HG02571 (cell line): ENCODE measurements around the gene DYRK1A.

Experiments used
- ATAC-seq: cut with Tn5 transposase; IDR thresholded peaks from one replicate; pipeline ENCODE4 v1.9.1; 2021; ENCODE audit warnings: mild to moderate bottlenecking, moderate library complexity; ENCODE audit not compliant: unreplicated experiment

DYRK1A gene

GRCh38 chr21:37562920-37563640 is 196.5 kb downstream of the DYRK1A start:
- peak; percentile 14 for ATAC-seq

DNA sequence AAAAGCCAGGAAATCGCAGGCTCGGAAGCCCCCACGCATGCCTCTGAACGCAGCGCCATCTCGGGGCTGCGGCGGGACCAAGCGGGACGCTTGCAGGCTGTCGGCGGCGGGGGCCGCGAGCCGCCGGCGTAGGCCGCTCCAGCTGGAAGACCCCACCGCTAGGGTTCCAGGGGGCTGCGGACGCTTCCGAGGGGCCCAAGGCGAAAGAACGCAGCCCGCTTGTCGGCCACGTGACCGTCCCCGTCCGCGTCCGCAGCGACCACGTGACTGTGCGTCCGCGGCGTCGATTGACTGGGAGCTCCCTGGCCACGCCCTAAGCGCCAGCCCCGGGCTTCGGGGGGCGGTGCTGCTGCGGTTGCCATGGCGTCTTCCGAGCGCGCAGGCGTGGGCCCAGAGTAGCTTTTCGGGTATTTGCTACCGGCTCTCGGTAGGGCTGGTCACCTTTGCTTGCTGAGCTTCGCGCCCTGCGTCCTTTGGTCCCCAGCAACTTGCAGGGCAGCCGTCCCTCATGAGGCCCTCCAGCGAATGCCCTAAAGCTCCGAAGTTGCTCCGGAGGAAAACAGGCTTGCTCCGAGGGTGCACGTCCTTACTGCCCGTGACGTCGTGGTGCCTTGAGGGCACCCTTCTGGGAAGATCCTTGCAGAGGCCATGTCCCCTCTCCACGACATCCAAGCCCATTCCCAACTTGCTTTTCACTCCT is 197.2 kb downstream of the DYRK1A start:
- peak; percentile 89 for ATAC-seq

GRCh38 chr21:37564341-37564923 is 197.9 kb downstream of the DYRK1A start:
- peak; percentile 36 for ATAC-seq

DNA sequence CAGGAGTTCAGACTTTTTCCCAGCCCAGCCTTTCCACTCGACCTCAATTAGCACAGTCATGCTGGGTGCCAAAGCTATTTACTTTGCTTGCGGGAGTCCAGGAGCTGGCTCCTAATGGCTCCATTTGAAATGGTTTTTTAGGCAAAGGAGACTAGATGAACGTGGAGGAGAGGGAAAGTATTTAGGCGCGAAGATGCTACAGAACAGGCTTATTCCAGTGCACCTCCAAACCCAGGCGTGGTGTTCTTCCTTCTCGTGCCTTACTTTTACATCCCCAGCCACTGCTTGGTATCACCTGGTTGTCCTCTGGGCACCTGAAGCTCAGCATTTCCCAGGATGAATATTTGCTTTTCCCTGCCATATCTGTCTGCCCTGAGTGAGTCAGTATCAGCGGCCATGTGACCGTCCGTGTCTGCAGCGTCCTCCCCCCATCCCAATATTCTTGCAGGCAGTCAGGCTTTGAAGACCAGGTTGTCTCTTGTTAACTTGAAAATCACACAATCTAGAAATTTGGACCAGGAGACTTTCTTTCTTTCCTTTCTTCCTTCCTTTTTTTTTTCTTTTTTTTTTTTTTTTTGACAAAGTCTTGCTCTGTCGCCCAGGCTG is 198.5 kb downstream of the DYRK1A start:
- no peak for ATAC-seq

DNA sequence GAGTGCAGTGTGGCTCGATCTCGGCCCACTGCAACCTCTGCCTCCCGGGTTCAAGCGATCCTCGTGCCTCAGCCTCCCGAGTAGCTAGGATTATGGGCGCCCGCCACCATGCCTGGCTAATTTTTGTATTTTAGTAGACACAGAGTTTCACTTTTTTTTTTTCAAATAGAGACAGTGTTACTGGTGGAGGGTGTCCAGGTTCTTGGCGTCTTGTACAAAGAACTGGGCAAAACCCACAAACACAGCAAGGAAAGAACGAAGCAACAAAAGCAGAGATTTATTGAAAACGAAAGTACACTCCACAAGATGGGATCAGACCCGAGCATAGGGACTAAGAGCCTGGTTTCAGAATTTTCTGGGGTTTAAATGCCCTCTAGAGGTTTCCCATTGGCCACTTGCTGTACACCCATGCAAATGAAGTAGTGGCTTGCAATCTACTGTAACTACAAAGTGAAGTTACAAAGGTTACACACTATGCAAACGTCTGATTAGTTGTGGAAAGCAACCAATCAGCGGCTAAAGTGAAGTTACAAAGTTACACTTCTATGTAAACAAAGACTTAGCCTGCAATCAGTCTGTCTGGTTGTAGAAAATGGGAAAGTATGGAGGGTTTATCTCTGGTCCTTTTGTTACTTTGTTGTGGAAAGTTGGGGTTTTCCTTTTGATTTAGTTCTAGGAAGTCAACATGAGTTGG is 199.1 kb downstream of the DYRK1A start:
- ATAC-seq: no peak

- ATAC-seq: no peak
Observed at GRCh38 chr21:37566790-37567615, 200.4 kb downstream of the DYRK1A start.

DNA sequence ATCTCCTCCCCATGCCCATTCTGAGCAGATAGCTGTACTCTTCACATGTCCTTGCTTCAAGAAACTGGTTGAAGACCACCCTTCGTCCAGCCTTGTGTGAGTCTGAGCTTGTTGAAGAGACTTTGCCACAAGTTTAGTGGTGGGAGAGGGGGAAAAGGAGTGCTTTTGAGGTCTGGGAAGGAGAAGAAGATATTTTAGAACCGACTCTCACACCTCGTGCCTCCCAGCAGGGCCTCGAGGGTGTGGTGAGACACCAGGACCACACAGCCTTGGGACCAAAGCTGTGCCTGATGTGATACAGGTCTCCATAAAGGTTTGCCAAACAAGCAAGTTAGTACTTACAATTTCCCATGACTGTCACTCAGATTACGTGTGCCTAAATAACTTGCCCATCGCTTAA is 201.8 kb downstream of the DYRK1A start:
- ATAC-seq: no peak

- no peak for ATAC-seq
Observed at GRCh38 chr21:37568916-37569315, 202.3 kb downstream of the DYRK1A start.

DNA sequence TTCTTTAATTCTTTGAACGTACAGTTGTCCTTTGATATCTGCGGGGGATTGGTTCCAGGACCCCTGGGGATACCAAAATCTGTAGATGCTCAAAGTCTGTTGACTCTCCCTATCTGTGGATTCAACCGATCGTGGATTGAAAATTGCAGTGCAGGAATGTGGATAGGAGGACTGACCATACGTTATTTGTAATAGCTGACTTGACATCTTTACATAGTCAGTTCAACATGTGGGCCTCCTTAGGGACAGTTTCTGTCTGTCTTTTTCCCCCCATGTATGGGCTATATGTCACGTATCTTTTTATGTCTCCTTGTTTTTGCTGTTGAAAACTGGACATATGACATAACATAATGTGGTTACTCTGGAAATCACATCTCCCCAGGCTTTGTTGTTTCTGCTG is 204.9 kb downstream of the DYRK1A start:
- ATAC-seq: no peak

- no peak for ATAC-seq
Observed at GRCh38 chr21:37574316-37574715, 207.7 kb downstream of the DYRK1A start.

DNA sequence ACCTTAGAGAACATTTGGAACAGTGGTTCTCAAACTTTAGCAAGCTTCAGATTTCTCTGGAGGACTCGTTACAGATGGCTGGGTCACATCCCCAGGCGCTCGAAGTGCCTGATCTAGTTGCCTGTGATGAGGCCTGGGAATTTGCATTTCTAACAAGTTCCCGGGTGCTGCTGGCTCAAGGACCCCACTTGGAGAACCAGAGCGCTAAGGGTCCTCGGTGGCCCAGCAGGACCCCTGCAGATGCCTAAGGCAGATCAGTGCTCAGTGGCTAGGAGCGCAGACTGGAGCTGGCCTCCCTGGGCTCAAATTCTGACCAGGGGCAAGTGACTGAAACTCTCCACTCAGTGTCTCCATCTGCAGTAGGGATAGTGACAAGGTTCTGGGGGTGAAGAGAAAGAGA is 208.2 kb downstream of the DYRK1A start:
- ATAC-seq: no peak

- ATAC-seq: no peak
Observed at GRCh38 chr21:37575580-37575979, 209.0 kb downstream of the DYRK1A start.
